HepG2 (cell line): Measurements from ENCODE around the gene ADI1. TPM values are rescaled to one million over a fixed set of nuclear protein-coding genes. Genes with fewer than 3 reads are reported as not detected.
A peak's percentile ranks its signal among the peaks of the same experiment; 100 is the strongest.

Experiments used
- AHR ChIP-seq: IDR thresholded peaks from 2 replicates; pipeline ENCODE4 v1.6.1; 2018; ENCODE audit warnings: missing genetic modification reagents, missing compliant biosample characterization
- HDAC1 ChIP-seq: sonication (generic); formaldehyde crosslinking; IDR thresholded peaks from 2 replicates; pipeline ENCODE4 v1.5.1; 2020; ENCODE audit warnings: mild to moderate bottlenecking, missing genetic modification reagents
- JUND ChIP-seq: sonication (generic); formaldehyde crosslinking; IDR thresholded peaks from 2 replicates; pipeline ENCODE4 v1.8.0; 2022; ENCODE audit warnings: mild to moderate bottlenecking, missing genetic modification reagents
- LCORL ChIP-seq, 2 experiments: fragments of 450-650 bp in 1 of 2; sonication (generic) in 1 of 2; formaldehyde crosslinking in 1 of 2; IDR thresholded peaks; 2 replicates each; pipeline versions ENCODE4 v1.5.0 to v1.6.1; 2017 to 2020; ENCODE audit warnings: antibody characterized with exemption in 1 of 2, missing genetic modification reagents in 1 of 2
- MIER3 ChIP-seq: IDR thresholded peaks from 2 replicates; pipeline ENCODE4 v1.6.1; 2016; ENCODE audit warnings: missing compliant biosample characterization, borderline replicate concordance
- U2AF2 ChIP-seq: fragments of 200-400 bp; formaldehyde crosslinking; IDR thresholded peaks from 2 replicates; pipeline ENCODE4 v1.6.1; 2017; ENCODE audit warnings: low read depth, mild to moderate bottlenecking, low read length
- ZBTB8A ChIP-seq: sonication (generic); formaldehyde crosslinking; IDR thresholded peaks from 2 replicates; pipeline ENCODE4 v1.4.0; 2020; ENCODE audit warnings: mild to moderate bottlenecking, low read depth, missing genetic modification reagents, borderline replicate concordance
- ZNF12 ChIP-seq: sonication (generic); formaldehyde crosslinking; IDR thresholded peaks from 2 replicates; pipeline ENCODE4 v1.5.0; 2020; ENCODE audit warnings: missing genetic modification reagents
- ZNF317 ChIP-seq: sonication (generic); formaldehyde crosslinking; IDR thresholded peaks from 2 replicates; pipeline ENCODE4 v1.5.0; 2020; ENCODE audit warnings: mild to moderate bottlenecking, missing genetic modification reagents
- ZNF33A ChIP-seq: sonication (generic); formaldehyde crosslinking; IDR thresholded peaks from 2 replicates; pipeline ENCODE4 v1.5.1; 2020; ENCODE audit warnings: missing genetic modification reagents, mild to moderate bottlenecking, moderate library complexity, borderline replicate concordance
- ZNF432 ChIP-seq: sonication (generic); formaldehyde crosslinking; IDR thresholded peaks from 2 replicates; pipeline ENCODE4 v1.5.0; 2020; ENCODE audit warnings: missing genetic modification reagents, mild to moderate bottlenecking, borderline replicate concordance
- ZNF672 ChIP-seq: sonication (generic); formaldehyde crosslinking; IDR thresholded peaks from 2 replicates; pipeline ENCODE4 v1.8.1; 2022; ENCODE audit warnings: missing genetic modification reagents
- ZNF773 ChIP-seq: sonication (generic); formaldehyde crosslinking; IDR thresholded peaks from 2 replicates; pipeline ENCODE4 v1.4.0; 2020; ENCODE audit warnings: missing genetic modification reagents, borderline replicate concordance
- polyA plus RNA-seq, 8 experiments: library from polyadenylated mRNA; depleted of rRNA in 3 of 8; stranded (reverse) in 7 of 8; unstranded in 1 of 8; fragments of >200 nt; fragmentation: Illumina TruSeq in 4 of 8; extraction: Trizol in 4 of 8; gene quantifications; 2 replicates each; pipeline versions ENCODE4 v1.2.1 to v1.2.3, GENCODE V29; 2011 to 2016; ENCODE audit warnings: low read depth in 4 of 8, missing spikeins in 1 of 8, mixed read lengths in 1 of 8; ENCODE audit not compliant: insufficient read depth in 1 of 8
- total RNA-seq, 5 experiments: library from RNA; depleted of rRNA; stranded (reverse); fragments of >200 nt; fragmentation: Illumina TruSeq; extraction: Trizol; gene quantifications; 2 replicates each; pipeline ENCODE4 v1.2.3, GENCODE V29; 2016; ENCODE audit warnings: low read depth in 1 of 5
- TF ChIP-seq, protein P1 (sequence below): sonication (generic); formaldehyde crosslinking; IDR thresholded peaks from 2 replicates; pipeline ENCODE4 v1.9.0; 2021; ENCODE audit warnings: missing genetic modification reagents, borderline replicate concordance
- TF ChIP-seq, protein P2 (sequence below): sonication (generic); formaldehyde crosslinking; IDR thresholded peaks from 2 replicates; pipeline ENCODE4 v1.5.0; 2020; ENCODE audit warnings: missing genetic modification reagents, mild to moderate bottlenecking, borderline replicate concordance
- TF ChIP-seq, protein P3 (sequence below): sonication (generic); formaldehyde crosslinking; conservative IDR thresholded peaks from 2 replicates; pipeline ENCODE4 v1.4.0; 2020; ENCODE audit warnings: missing genetic modification reagents

Gene ADI1
- total and polyA plus RNA-seq, 2 of the 13 experiments (the other 11 are each of a cell fraction or from before 2014, with no cell fraction given): 28.7 to 123 TPM

DNA sequence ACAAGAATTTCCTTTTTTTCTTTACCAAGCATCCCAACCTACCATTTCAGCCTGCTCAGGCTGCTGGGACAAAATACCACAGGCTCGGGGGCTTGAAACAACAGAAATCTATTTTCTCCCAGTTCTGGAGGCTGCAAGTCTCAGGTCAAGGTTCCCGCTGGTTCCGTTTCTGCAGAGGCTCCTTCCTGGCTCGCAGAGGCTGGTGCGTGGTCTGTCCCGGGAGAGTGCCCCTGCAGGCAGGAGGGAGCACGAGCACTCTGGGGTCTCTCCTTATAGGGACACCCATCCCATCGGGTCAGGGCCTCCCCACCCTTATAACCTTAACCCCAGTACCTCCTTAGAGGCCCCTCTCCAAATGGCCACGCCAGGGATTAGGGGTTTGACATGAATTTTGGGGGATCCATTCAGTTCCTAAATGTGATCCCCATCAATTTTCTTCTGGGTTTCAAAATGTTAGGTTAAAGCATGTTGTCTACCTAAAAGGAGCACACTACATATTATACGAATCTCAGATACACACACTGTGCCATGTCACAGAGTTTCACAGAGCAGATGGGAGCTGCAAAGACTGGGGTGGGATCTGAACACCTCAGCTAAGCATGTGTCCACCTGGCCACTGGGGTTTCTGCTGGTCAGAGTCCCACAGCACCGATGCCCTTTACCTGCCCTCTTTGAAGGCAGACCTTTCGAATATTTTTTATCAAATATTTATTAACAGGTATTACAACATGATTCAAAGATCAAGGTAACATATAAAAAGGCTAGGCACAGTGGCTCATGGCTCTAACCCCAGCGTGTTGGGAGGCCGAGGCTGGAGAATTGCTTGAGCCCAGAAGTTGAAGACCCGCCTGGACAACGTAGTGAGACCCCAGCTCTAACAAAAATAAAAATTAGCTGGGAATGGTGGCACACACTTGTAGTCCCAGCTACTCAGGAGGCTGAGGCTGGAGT lies 17.6 kb upstream of the ADI1 start (continued):
- TF ChIP-seq, protein P1, sequence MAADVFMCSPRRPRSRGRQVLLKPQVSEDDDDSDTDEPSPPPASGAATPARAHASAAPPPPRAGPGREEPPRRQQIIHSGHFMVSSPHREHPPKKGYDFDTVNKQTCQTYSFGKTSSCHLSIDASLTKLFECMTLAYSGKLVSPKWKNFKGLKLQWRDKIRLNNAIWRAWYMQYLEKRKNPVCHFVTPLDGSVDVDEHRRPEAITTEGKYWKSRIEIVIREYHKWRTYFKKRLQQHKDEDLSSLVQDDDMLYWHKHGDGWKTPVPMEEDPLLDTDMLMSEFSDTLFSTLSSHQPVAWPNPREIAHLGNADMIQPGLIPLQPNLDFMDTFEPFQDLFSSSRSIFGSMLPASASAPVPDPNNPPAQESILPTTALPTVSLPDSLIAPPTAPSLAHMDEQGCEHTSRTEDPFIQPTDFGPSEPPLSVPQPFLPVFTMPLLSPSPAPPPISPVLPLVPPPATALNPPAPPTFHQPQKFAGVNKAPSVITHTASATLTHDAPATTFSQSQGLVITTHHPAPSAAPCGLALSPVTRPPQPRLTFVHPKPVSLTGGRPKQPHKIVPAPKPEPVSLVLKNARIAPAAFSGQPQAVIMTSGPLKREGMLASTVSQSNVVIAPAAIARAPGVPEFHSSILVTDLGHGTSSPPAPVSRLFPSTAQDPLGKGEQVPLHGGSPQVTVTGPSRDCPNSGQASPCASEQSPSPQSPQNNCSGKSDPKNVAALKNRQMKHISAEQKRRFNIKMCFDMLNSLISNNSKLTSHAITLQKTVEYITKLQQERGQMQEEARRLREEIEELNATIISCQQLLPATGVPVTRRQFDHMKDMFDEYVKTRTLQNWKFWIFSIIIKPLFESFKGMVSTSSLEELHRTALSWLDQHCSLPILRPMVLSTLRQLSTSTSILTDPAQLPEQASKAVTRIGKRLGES (CRISPR knock-in tag): no peak
- TF ChIP-seq ZBTB8A (CRISPR knock-in tag) (no peak), LCORL (IDR thresholded peaks at IDR 0.05) (no peak), LCORL (CRISPR knock-in tag; IDR thresholded peaks at IDR 0.05) (no peak), ZNF33A (CRISPR knock-in tag) (no peak), MIER3 (CRISPR knock-in tag) (0 out of 2 replicates have a peak, but pooled peaks have one; percentile 16), JUND (CRISPR knock-in tag) (no peak), HDAC1 (CRISPR knock-in tag) (peak; percentile 68), ZNF432 (no peak), U2AF2 (peak; percentile 62; the same call in 1 of the 2 replicates), ZNF672 (CRISPR knock-in tag) (no peak), ZNF773 (CRISPR knock-in tag) (no peak), AHR (CRISPR knock-in tag) (no peak; the same call in 1 of the 2 replicates), ZNF12 (CRISPR knock-in tag) (0 out of 2 replicates have a peak, but pooled peaks have one; percentile 38), ZNF317 (CRISPR knock-in tag) (no peak)
- TF ChIP-seq, protein P2, sequence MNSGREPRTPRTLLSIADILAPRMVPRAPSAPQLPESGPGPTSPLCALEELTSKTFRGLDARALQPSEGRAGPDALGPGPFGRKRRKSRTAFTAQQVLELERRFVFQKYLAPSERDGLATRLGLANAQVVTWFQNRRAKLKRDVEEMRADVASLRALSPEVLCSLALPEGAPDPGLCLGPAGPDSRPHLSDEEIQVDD: no peak
- TF ChIP-seq, protein P3, sequence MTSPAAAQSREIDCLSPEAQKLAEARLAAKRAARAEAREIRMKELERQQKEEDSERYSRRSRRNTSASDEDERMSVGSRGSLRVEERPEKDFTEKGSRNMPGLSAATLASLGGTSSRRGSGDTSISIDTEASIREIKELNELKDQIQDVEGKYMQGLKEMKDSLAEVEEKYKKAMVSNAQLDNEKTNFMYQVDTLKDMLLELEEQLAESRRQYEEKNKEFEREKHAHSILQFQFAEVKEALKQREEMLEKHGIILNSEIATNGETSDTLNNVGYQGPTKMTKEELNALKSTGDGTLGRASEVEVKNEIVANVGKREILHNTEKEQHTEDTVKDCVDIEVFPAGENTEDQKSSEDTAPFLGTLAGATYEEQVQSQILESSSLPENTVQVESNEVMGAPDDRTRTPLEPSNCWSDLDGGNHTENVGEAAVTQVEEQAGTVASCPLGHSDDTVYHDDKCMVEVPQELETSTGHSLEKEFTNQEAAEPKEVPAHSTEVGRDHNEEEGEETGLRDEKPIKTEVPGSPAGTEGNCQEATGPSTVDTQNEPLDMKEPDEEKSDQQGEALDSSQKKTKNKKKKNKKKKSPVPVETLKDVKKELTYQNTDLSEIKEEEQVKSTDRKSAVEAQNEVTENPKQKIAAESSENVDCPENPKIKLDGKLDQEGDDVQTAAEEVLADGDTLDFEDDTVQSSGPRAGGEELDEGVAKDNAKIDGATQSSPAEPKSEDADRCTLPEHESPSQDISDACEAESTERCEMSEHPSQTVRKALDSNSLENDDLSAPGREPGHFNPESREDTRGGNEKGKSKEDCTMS: no peak
